Posterior vena cava (tissue), 2 donors: ENCODE data around the gene DOHH. TPM values are rescaled to one million over a fixed set of nuclear protein-coding genes. Genes with fewer than 3 reads are reported as not detected.
A peak's percentile ranks its signal among the peaks of the same experiment; 100 is the strongest.
"Not testable (repeated sequence)": the region's sequence is repeated elsewhere in the genome, so short reads cannot be mapped to it uniquely, and the experiment has no call there.

Experiments
- DNase-seq: peaks from one replicate; pipeline ENCODE4 v3.0.0-alpha.2; 2020; ENCODE audit warnings: low spot score
- intact Hi-C, 2 donors: fragments of 100-400 bp; cut with DNase I; formaldehyde crosslinking; loops; one replicate each; pipeline versions ENCODE4 v1.14.1 to v1.14.2; 2022 to 2023
- total RNA-seq, 2 donors: library from RNA; stranded (reverse); fragmentation: NEBNext Ultra II Directional; extraction: Animal tissue kit (Norgen Biotek cat#: 25700); gene quantifications; one replicate each; pipeline ENCODE4 v1.2.1, GENCODE V29; 2021
- donor health status: DM: yes; HTN: yes; CAD: no.
- donor health status: DM: yes; HTN: yes; CAD: no.

The DOHH gene
- total RNA-seq, 2 donors from 2014 or later: 10.1 to 10.7 TPM

GRCh38 chr19:3455393-3455955, 45.0 kb downstream of the DOHH start:
- intact Hi-C loops: loop anchor here in 1 of 2 donors (10.0 kb wide), 1 partner anchor 91 kb away; the partner anchor contains the start of gene NFIC

GRCh38 chr19:3454656-3455392, 45.6 kb downstream of the DOHH start:
- intact Hi-C loops: loop anchor here in 1 of 2 donors (1.0 to 10.0 kb wide), 3 partner anchors 33 to 1713 kb away; partner anchors contain the start of gene NFIC
- DNase-seq: no peak

More at GRCh38 chr19:3455393-3455955, 45.0 kb downstream of the DOHH start:
- DNase-seq: no peak

- no peak for DNase-seq
- intact Hi-C loops: loop anchor here in 1 of 2 donors (1.0 to 10.0 kb wide), 3 partner anchors 34 to 1712 kb away; partner anchors contain the start of gene NFIC
Observed at GRCh38 chr19:3453840-3454239, 46.6 kb downstream of the DOHH start.

GRCh38 chr19:3452942-3453214, 47.6 kb downstream of the DOHH start:
- DNase-seq: not testable (repeated sequence)
- intact Hi-C loops: loop anchor here in 1 of 2 donors (5.0 to 10.0 kb wide), 2 partner anchors 88 to 1711 kb away; partner anchors contain the start of gene NFIC

- intact Hi-C loops: loop anchor here in 1 of 2 donors (5.0 to 10.0 kb wide), 2 partner anchors 88 to 1710 kb away; partner anchors contain the start of gene NFIC
- no peak for DNase-seq
Observed at GRCh38 chr19:3452171-3452941, 48.1 kb downstream of the DOHH start.

GRCh38 chr19:3451451-3451866, 49.0 kb downstream of the DOHH start:
- no peak for DNase-seq
- intact Hi-C loops: loop anchor here in 1 of 2 donors (5.0 to 10.0 kb wide), 2 partner anchors 87 to 1709 kb away; partner anchors contain the start of gene NFIC

GRCh38 chr19:3450796-3451411, 49.6 kb downstream of the DOHH start:
- intact Hi-C loops: loop anchor here in 1 of 2 donors (5.0 to 10.0 kb wide), 2 partner anchors 86 to 1709 kb away; partner anchors contain the start of gene NFIC
- peak; percentile 96 for DNase-seq

- intact Hi-C loops: no loop called here
- no peak for DNase-seq
Observed at GRCh38 chr19:3448616-3449334, 51.7 kb downstream of the DOHH start.

- intact Hi-C loops, DNase-seq: not testable (repeated sequence)
Observed at GRCh38 chr19:3446657-3447056, 53.8 kb downstream of the DOHH start.

GRCh38 chr19:3444695-3445234, 55.7 kb downstream of the DOHH start:
- no peak for DNase-seq
- intact Hi-C loops: no loop called here

- intact Hi-C loops: no loop called here
- peak; percentile 94 for DNase-seq
Observed at GRCh38 chr19:3443840-3444694, 56.4 kb downstream of the DOHH start.

- no peak for DNase-seq
- intact Hi-C loops: no loop called here
Observed at GRCh38 chr19:3442487-3443071, 57.9 kb downstream of the DOHH start.

GRCh38 chr19:3441986-3442329, 58.5 kb downstream of the DOHH start:
- intact Hi-C loops: no loop called here
- no peak for DNase-seq

- DNase-seq: no peak
- intact Hi-C loops: no loop called here
Observed at GRCh38 chr19:3441089-3441985, 59.1 kb downstream of the DOHH start.
